ENCODE data around the gene SEMA3C.

DNA sequence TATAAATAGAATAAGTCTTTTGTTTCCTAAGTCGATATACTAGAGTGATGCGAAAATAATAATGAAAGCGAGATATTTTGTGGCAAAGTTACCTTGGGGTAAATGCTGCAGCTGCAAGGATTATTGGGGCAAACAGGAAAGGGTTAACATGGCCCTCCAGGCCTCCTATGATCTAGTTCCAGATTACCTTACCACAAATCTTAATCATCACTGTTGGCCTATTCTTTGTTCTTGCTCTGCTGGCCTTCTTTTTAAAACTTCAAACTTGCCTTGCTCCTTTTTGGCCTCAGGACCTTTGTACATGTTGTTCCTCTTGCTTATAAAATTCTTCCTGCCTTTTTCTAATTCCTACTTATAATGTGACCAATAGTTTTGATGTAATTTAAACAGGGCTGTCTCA, 81.5 kb downstream of the SEMA3C start:
- TF ChIP-seq CTCF (IDR thresholded peaks at IDR 0.05; ENCODE audit: insufficient read depth, low read length) (no peak), POLR2AphosphoS5 (IDR thresholded peaks at IDR 0.05; ENCODE audit: low read depth) (no peak), GABPA (IDR thresholded peaks at IDR 0.05; ENCODE audit: low read depth) (no peak), SPI1 (IDR thresholded peaks at IDR 0.05; ENCODE audit: borderline replicate concordance, low read depth) (no peak)
- TF ChIP-seq, protein P1, sequence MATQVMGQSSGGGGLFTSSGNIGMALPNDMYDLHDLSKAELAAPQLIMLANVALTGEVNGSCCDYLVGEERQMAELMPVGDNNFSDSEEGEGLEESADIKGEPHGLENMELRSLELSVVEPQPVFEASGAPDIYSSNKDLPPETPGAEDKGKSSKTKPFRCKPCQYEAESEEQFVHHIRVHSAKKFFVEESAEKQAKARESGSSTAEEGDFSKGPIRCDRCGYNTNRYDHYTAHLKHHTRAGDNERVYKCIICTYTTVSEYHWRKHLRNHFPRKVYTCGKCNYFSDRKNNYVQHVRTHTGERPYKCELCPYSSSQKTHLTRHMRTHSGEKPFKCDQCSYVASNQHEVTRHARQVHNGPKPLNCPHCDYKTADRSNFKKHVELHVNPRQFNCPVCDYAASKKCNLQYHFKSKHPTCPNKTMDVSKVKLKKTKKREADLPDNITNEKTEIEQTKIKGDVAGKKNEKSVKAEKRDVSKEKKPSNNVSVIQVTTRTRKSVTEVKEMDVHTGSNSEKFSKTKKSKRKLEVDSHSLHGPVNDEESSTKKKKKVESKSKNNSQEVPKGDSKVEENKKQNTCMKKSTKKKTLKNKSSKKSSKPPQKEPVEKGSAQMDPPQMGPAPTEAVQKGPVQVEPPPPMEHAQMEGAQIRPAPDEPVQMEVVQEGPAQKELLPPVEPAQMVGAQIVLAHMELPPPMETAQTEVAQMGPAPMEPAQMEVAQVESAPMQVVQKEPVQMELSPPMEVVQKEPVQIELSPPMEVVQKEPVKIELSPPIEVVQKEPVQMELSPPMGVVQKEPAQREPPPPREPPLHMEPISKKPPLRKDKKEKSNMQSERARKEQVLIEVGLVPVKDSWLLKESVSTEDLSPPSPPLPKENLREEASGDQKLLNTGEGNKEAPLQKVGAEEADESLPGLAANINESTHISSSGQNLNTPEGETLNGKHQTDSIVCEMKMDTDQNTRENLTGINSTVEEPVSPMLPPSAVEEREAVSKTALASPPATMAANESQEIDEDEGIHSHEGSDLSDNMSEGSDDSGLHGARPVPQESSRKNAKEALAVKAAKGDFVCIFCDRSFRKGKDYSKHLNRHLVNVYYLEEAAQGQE (IDR thresholded peaks at IDR 0.05; ENCODE audit: insufficient replicate concordance, low read depth) = no peak
